Naive thymus-derived CD4-positive, alpha-beta T cell (primary cell): ENCODE results near the gene SMYD3. TPM values are rescaled to one million over a fixed set of nuclear protein-coding genes. Genes with fewer than 3 reads are reported as not detected.

Experiments
- ATAC-seq: fragments of 150-1000 bp; cut with Tn5 transposase; 2 replicates; pipeline ENCODE4 v1.10.0; 2021; ENCODE audit warnings: mild to moderate bottlenecking, moderate library complexity
- CTCF ChIA-PET: fragments of 350-600 bp; sonication (Branson Sonifier 250); formaldehyde crosslinking; loops from one replicate; lab custom pipeline; 2021; ENCODE audit warnings: antibody characterized with exemption; lab: Charles Lee
- POLR2A ChIA-PET: fragments of 350-600 bp; sonication (Branson Sonifier 250); formaldehyde crosslinking; loops from one replicate; lab custom pipeline; 2021; ENCODE audit warnings: antibody characterized with exemption, inconsistent platforms; lab: Charles Lee
- DNase-seq, 9 donors: peaks; one replicate each; pipeline versions ENCODE4 v3.0.0 to v3.0.0-alpha.2; 2020 to 2022; ENCODE audit warnings: mixed read lengths in 1 of 9
- H3K27ac ChIP-seq: one replicate; pipeline ENCODE4 v1.7.0; 2013; ENCODE audit warnings: mild to moderate bottlenecking, low read depth, low read length, moderate library complexity
- H3K27me3 ChIP-seq, 2 donors: one replicate each; pipeline ENCODE4 v1.7.0; 2013; ENCODE audit warnings: low read length in 2 of 2, mild to moderate bottlenecking in 2 of 2, moderate library complexity in 2 of 2; ENCODE audit not compliant: control insufficient read depth in 2 of 2, insufficient read depth in 2 of 2
- H3K36me3 ChIP-seq, 3 experiments: 1 replicate in 2 of 3; 2 replicates in 1 of 3; pipeline ENCODE4 v1.7.0; 2013; ENCODE audit warnings: low read length in 3 of 3, mild to moderate bottlenecking in 3 of 3, moderate library complexity in 1 of 3; ENCODE audit not compliant: insufficient read depth in 3 of 3, control insufficient read depth in 2 of 3
- H3K4me1 ChIP-seq, 2 donors: one replicate each; pipeline ENCODE4 v1.7.0; 2013; ENCODE audit warnings: low read length in 2 of 2, mild to moderate bottlenecking in 2 of 2, moderate library complexity in 1 of 2; ENCODE audit not compliant: control insufficient read depth in 2 of 2, insufficient read depth in 2 of 2
- H3K4me3 ChIP-seq: 2 replicates; pipeline ENCODE4 v1.7.0; 2013; ENCODE audit warnings: mild to moderate bottlenecking, low read length
- H3K9me3 ChIP-seq, 3 experiments: 1 replicate in 2 of 3; 2 replicates in 1 of 3; pipeline ENCODE4 v1.7.0; 2013; ENCODE audit warnings: low read length in 3 of 3; ENCODE audit not compliant: control insufficient read depth in 2 of 3
- H3K27ac Mint-ChIP-seq, 9 donors: one replicate each; pipeline ENCODE4 v1.8.0; 2020 to 2022; ENCODE audit warnings: mixed read lengths in 9 of 9, mild to moderate bottlenecking in 8 of 9, moderate library complexity in 5 of 9, inconsistent platforms in 2 of 9
- H3K27me3 Mint-ChIP-seq, 5 donors: one replicate each; pipeline ENCODE4 v1.8.0; 2021 to 2022; ENCODE audit warnings: mixed read lengths in 5 of 5, mild to moderate bottlenecking in 1 of 5
- H3K36me3 Mint-ChIP-seq, 5 donors: one replicate each; pipeline ENCODE4 v1.8.0; 2020 to 2022; ENCODE audit warnings: mixed read lengths in 5 of 5, mild to moderate bottlenecking in 3 of 5, inconsistent platforms in 1 of 5
- H3K4me1 Mint-ChIP-seq, 7 donors: one replicate each; pipeline ENCODE4 v1.8.0; 2020 to 2022; ENCODE audit warnings: mixed read lengths in 7 of 7, mild to moderate bottlenecking in 3 of 7, inconsistent platforms in 1 of 7
- H3K4me3 Mint-ChIP-seq, 10 donors: one replicate each; pipeline ENCODE4 v1.8.0; 2020 to 2022; ENCODE audit warnings: mild to moderate bottlenecking in 10 of 10, mixed read lengths in 10 of 10, moderate library complexity in 6 of 10, inconsistent platforms in 2 of 10
- H3K9me3 Mint-ChIP-seq, 11 donors: one replicate each; pipeline ENCODE4 v1.8.0; 2020 to 2022; ENCODE audit warnings: mixed read lengths in 11 of 11, mild to moderate bottlenecking in 4 of 11, inconsistent platforms in 1 of 11, moderate library complexity in 1 of 11
- intact Hi-C, 2 donors: fragments of 100-400 bp; cut with micrococcal nuclease; formaldehyde crosslinking; loops; one replicate each; pipeline ENCODE4 v1.15.1; 2023
- polyA plus RNA-seq, 2 donors: library from polyadenylated mRNA; unstranded; fragments of 300-500 nt; fragmentation: Illumina TruSeq; gene quantifications; one replicate each; pipeline ENCODE4 v1.2.3, GENCODE V29; 2021
- total RNA-seq, 6 experiments: library from RNA in 5 of 6; stranded (reverse) in 5 of 6; gene quantifications; 1 replicate in 5 of 6; 2 replicates in 1 of 6; pipeline ENCODE4 v1.2.3 and lab custom pipeline; 2021 to 2026

The SMYD3 gene
- total and polyA plus RNA-seq, 7 experiments from 2014 or later, result 19.5 to 28.6 (median 24.4) TPM

GRCh38 chr1:245958016-245958415 lies 549.1 kb downstream of the SMYD3 start:
- no peak overlapping the region for H3K27ac Mint-ChIP-seq
- Histone ChIP-seq H3K36me3 (no peaks in the 10 kb centered on the region), H3K27ac (no peak overlapping the region), H3K4me3 (no peak overlapping the region), H3K4me1 (peaks cover 21 to 27% of the 10 kb centered on the region in 2 donors), H3K9me3 (no peaks in the 10 kb centered on the region), H3K27me3 (no peaks in the 10 kb centered on the region)
- DNase-seq (no peak), ATAC-seq (no peak)
- no peak overlapping the region for H3K4me3 Mint-ChIP-seq
- no peaks in the 10 kb centered on the region for H3K27me3 Mint-ChIP-seq
- H3K9me3 Mint-ChIP-seq, result no peaks in the 10 kb centered on the region
- CTCF ChIA-PET, result interaction anchor here (0.8 kb wide), 1 partner anchor 15 kb away, joined by 4 read pairs; no protein-coding TSS in a partner anchor
- POLR2A ChIA-PET, result no interaction called here
- intact Hi-C loops, result loop anchor here (5.0 to 10.0 kb wide), 8 partner anchors 377 to 1503 kb away; partner anchors contain the start of genes CNST (in 2 of the 2), TFB2M (in 2 of the 2), ADSS2 (in 1 of the 2) and AHCTF1 (in 1 of the 2)
- peaks cover 3 to 20% (median 14%) of the 10 kb centered on the region in 7 donors for H3K4me1 Mint-ChIP-seq
- H3K36me3 Mint-ChIP-seq, result no peaks in the 10 kb centered on the region

- Mint-ChIP-seq H3K4me1 (peaks cover 9 to 25% (median 16%) of the 10 kb centered on the region in 7 donors), H3K27me3 (no peaks in the 10 kb centered on the region), H3K27ac (no peak overlapping the region), H3K4me3 (no peak overlapping the region), H3K36me3 (no peaks in the 10 kb centered on the region), H3K9me3 (no peaks in the 10 kb centered on the region)
- ChIA-PET POLR2A (no interaction called here), CTCF (interaction anchor here (0.6 kb wide), 1 partner anchor 909 kb away, joined by 5 read pairs; no protein-coding TSS in a partner anchor)
- no peaks in the 10 kb centered on the region for H3K27me3 ChIP-seq
- no peak overlapping the region for H3K4me3 ChIP-seq
- intact Hi-C loops, result loop anchor here (5.0 to 10.0 kb wide), 8 partner anchors 377 to 1503 kb away; partner anchors contain the start of genes CNST (in 2 of the 2), TFB2M (in 2 of the 2), ADSS2 (in 1 of the 2) and AHCTF1 (in 1 of the 2)
- peak overlapping the region; percentile 62 for H3K27ac ChIP-seq
- H3K4me1 ChIP-seq, result peaks cover 25 to 27% of the 10 kb centered on the region in 2 donors
- no peak for DNase-seq
- H3K9me3 ChIP-seq, result no peaks in the 10 kb centered on the region
- ATAC-seq, result no peak
- H3K36me3 ChIP-seq, result no peaks in the 10 kb centered on the region
Observed at GRCh38 chr1:245957427-245957826, 549.7 kb downstream of the SMYD3 start.

GRCh38 chr1:245956225-245956624 lies 550.9 kb downstream of the SMYD3 start:
- Mint-ChIP-seq H3K4me3 (no peak overlapping the region), H3K9me3 (no peaks in the 10 kb centered on the region), H3K27me3 (no peaks in the 10 kb centered on the region), H3K36me3 (peaks cover 0 to 4% (median 0%) of the 10 kb centered on the region in 5 donors), H3K4me1 (peaks cover 9 to 32% (median 19%) of the 10 kb centered on the region in 7 donors), H3K27ac (no peak overlapping the region)
- DNase-seq (peak in 7 of 9 donors; percentile 28 to 58 (median 45)), ATAC-seq (peak; percentile 76)
- Histone ChIP-seq H3K4me1 (peaks cover 25 to 27% of the 10 kb centered on the region in 2 donors), H3K36me3 (no peaks in the 10 kb centered on the region), H3K4me3 (no peak overlapping the region), H3K27me3 (no peaks in the 10 kb centered on the region), H3K27ac (peak overlapping the region; percentile 62), H3K9me3 (no peaks in the 10 kb centered on the region)
- ChIA-PET CTCF (interaction anchor here (0.6 kb wide), 1 partner anchor 1069 kb away, joined by 7 read pairs; no protein-coding TSS in a partner anchor), POLR2A (interaction anchor here (0.6 kb wide), 1 partner anchor 1122 kb away, joined by 3 read pairs; no protein-coding TSS in a partner anchor)
- intact Hi-C loops, result loop anchor here (5.0 to 10.0 kb wide), 8 partner anchors 379 to 1501 kb away; partner anchors contain the start of genes CNST (in 2 of the 2), TFB2M (in 2 of the 2), ADSS2 (in 1 of the 2) and AHCTF1 (in 1 of the 2)

GRCh38 chr1:245953876-245954660 lies 553.0 kb downstream of the SMYD3 start:
- intact Hi-C loops, result loop anchor here (5.0 to 10.0 kb wide), 13 partner anchors 48 to 1502 kb away; partner anchors contain the start of genes ADSS2 (in 2 of the 2), AHCTF1 (in 2 of the 2), CNST (in 2 of the 2) and DESI2 (in 2 of the 2)
- H3K4me1 Mint-ChIP-seq, result peaks cover 9 to 29% (median 19%) of the 10 kb centered on the region in 7 donors
- Histone ChIP-seq H3K27me3 (no peaks in the 10 kb centered on the region), H3K9me3 (no peaks in the 10 kb centered on the region), H3K4me3 (peak overlapping the region; percentile 31), H3K36me3 (no peaks in the 10 kb centered on the region), H3K27ac (peak overlapping the region; percentile 76), H3K4me1 (peaks cover 25 to 27% of the 10 kb centered on the region in 2 donors)
- H3K27me3 Mint-ChIP-seq, result no peaks in the 10 kb centered on the region
- H3K36me3 Mint-ChIP-seq, result peaks cover 0 to 10% (median 4%) of the 10 kb centered on the region in 5 donors
- H3K9me3 Mint-ChIP-seq, result no peaks in the 10 kb centered on the region
- H3K4me3 Mint-ChIP-seq, result peak overlapping the region in 8 of 10 donors; percentile 56 to 90 (median 78)
- peak overlapping the region in 1 of 9 donors; percentile 97 for H3K27ac Mint-ChIP-seq
- ATAC-seq (peak; percentile 45), DNase-seq (peak in 6 of 9 donors; percentile 17 to 49 (median 34))
- ChIA-PET POLR2A (interaction anchor here (0.7 to 1.0 kb wide), 2 partner anchors 9 to 1101 kb away, joined by 3 read pairs; no protein-coding TSS in a partner anchor), CTCF (no interaction called here)

- Histone ChIP-seq H3K4me3 (no peak overlapping the region), H3K27me3 (no peaks in the 10 kb centered on the region), H3K9me3 (no peaks in the 10 kb centered on the region), H3K27ac (peak overlapping the region; percentile 76), H3K36me3 (no peaks in the 10 kb centered on the region), H3K4me1 (peaks cover 25 to 27% of the 10 kb centered on the region in 2 donors)
- H3K27me3 Mint-ChIP-seq, result no peaks in the 10 kb centered on the region
- ChIA-PET POLR2A (interaction anchor here (0.6 kb wide), 1 partner anchor 1490 kb away, joined by 5 read pairs; no protein-coding TSS in a partner anchor), CTCF (interaction anchor here (0.6 kb wide), 1 partner anchor 56 kb away, joined by 3 read pairs; no protein-coding TSS in a partner anchor)
- peaks cover 9 to 29% (median 19%) of the 10 kb centered on the region in 7 donors for H3K4me1 Mint-ChIP-seq
- intact Hi-C loops, result loop anchor here (5.0 to 10.0 kb wide), 13 partner anchors 50 to 1500 kb away; partner anchors contain the start of genes ADSS2 (in 2 of the 2), AHCTF1 (in 2 of the 2), CNST (in 2 of the 2) and DESI2 (in 2 of the 2)
- no peaks in the 10 kb centered on the region for H3K9me3 Mint-ChIP-seq
- no peak for DNase-seq
- no peak for ATAC-seq
- peak overlapping the region in 2 of 9 donors; percentile 93 to 97 for H3K27ac Mint-ChIP-seq
- H3K4me3 Mint-ChIP-seq, result peak overlapping the region in 8 of 10 donors; percentile 26 to 90 (median 58)
- peaks cover 0 to 11% (median 4%) of the 10 kb centered on the region in 5 donors for H3K36me3 Mint-ChIP-seq
Observed at GRCh38 chr1:245952383-245953026, 554.6 kb downstream of the SMYD3 start.

- H3K4me3 ChIP-seq, result no peak overlapping the region
- no peak for DNase-seq
- peak overlapping the region in 1 of 9 donors; percentile 18 for H3K27ac Mint-ChIP-seq
- H3K4me3 Mint-ChIP-seq, result peak overlapping the region in 2 of 10 donors; percentile 9 to 11
- H3K27me3 ChIP-seq, result no peaks in the 10 kb centered on the region
- H3K27ac ChIP-seq, result no peak overlapping the region
- H3K4me1 ChIP-seq, result peaks cover 0 to 4% of the 10 kb centered on the region in 2 donors
- CTCF ChIA-PET, result no interaction called here
- H3K36me3 Mint-ChIP-seq, result peaks cover 4 to 25% (median 15%) of the 10 kb centered on the region in 5 donors
- intact Hi-C loops, result no loop called here
- no peaks in the 10 kb centered on the region for H3K9me3 ChIP-seq
- H3K9me3 Mint-ChIP-seq, result peaks cover 0 to 27% (median 10%) of the 10 kb centered on the region in 11 donors
- peaks cover 0 to 4% (median 0%) of the 10 kb centered on the region in 5 donors for H3K27me3 Mint-ChIP-seq
- POLR2A ChIA-PET, result no interaction called here
- H3K36me3 ChIP-seq, result no peaks in the 10 kb centered on the region
- ATAC-seq, result no peak
- peaks cover 5 to 28% (median 20%) of the 10 kb centered on the region in 7 donors for H3K4me1 Mint-ChIP-seq
Observed at GRCh38 chr1:245948786-245949185, 558.3 kb downstream of the SMYD3 start.
